ENCODE data around the gene BAHD1.
A peak's percentile ranks its signal among the peaks of the same experiment; 100 is the strongest.

BAHD1 gene

GRCh38 chr15:40508216-40508615 lies 67.5 kb downstream of the BAHD1 start:
- no peak for DNase-seq (ENCODE audit: low read depth)
- no peak overlapping the region for H3K4me3 ChIP-seq (ENCODE audit: low read depth, low read length)
- no peak for TF ChIP-seq CTCF (IDR thresholded peaks at IDR 0.05; ENCODE audit: low read depth, low read length, missing control alignments)

- H3K4me3 ChIP-seq (ENCODE audit: low read depth, low read length), result no peak overlapping the region
- no peak for TF ChIP-seq CTCF (IDR thresholded peaks at IDR 0.05; ENCODE audit: low read depth, low read length, missing control alignments)
- no peak for DNase-seq (ENCODE audit: low read depth)
Measured at GRCh38 chr15:40510201-40510600, 69.4 kb downstream of the BAHD1 start.

- H3K4me3 ChIP-seq (ENCODE audit: low read depth, low read length), result peak overlapping the region; percentile 65
- TF ChIP-seq CTCF (IDR thresholded peaks at IDR 0.05; ENCODE audit: low read depth, low read length, missing control alignments), result no peak
- DNase-seq (ENCODE audit: low read depth), result peak; percentile 22
Measured at GRCh38 chr15:40511093-40511471, 70.3 kb downstream of the BAHD1 start.

- DNase-seq (ENCODE audit: low read depth), result no peak
Measured at GRCh38 chr15:40511472-40512133, 70.8 kb downstream of the BAHD1 start.

GRCh38 chr15:40512440-40512839 lies 71.7 kb downstream of the BAHD1 start:
- no peak for DNase-seq (ENCODE audit: low read depth)
- no peak for TF ChIP-seq CTCF (IDR thresholded peaks at IDR 0.05; ENCODE audit: low read depth, low read length, missing control alignments)
- no peak overlapping the region for H3K4me3 ChIP-seq (ENCODE audit: low read depth, low read length)

More at GRCh38 chr15:40511472-40512133, 70.8 kb downstream of the BAHD1 start:
- H3K4me3 ChIP-seq (ENCODE audit: low read depth, low read length), result peak overlapping the region; percentile 65
- no peak for TF ChIP-seq CTCF (IDR thresholded peaks at IDR 0.05; ENCODE audit: low read depth, low read length, missing control alignments)

GRCh38 chr15:40513609-40514008 lies 72.9 kb downstream of the BAHD1 start:
- DNase-seq (ENCODE audit: low read depth), result no peak
- H3K4me3 ChIP-seq (ENCODE audit: low read depth, low read length), result no peak overlapping the region
- TF ChIP-seq CTCF (IDR thresholded peaks at IDR 0.05; ENCODE audit: low read depth, low read length, missing control alignments), result no peak

GRCh38 chr15:40516322-40516721 lies 75.6 kb downstream of the BAHD1 start:
- DNase-seq (ENCODE audit: low read depth), result no peak
- H3K4me3 ChIP-seq (ENCODE audit: low read depth, low read length), result no peak overlapping the region
- TF ChIP-seq CTCF (IDR thresholded peaks at IDR 0.05; ENCODE audit: low read depth, low read length, missing control alignments), result no peak
